Measurements from ENCODE around the gene HLA-A. TPM values are rescaled to one million over a fixed set of nuclear protein-coding genes. Genes with fewer than 3 reads are reported as not detected.
"Not testable (repeated sequence)": the region's sequence is repeated elsewhere in the genome, so short reads cannot be mapped to it uniquely, and the experiment has no call there.

HLA-A gene
- total RNA-seq, 1 experiment from 2014 or later, result 451 TPM

- in situ Hi-C loops (cut with HindIII; ENCODE audit: low pct_unique_long_range_greater_than_20kb, low sequenced_read_pairs), result no loop called here
- DNase-seq (ENCODE audit: low read depth, low spot score), result no peak
Observed at GRCh38 chr6:29975561-29975907, 33.2 kb downstream of the HLA-A start.

- in situ Hi-C loops (cut with HindIII; ENCODE audit: low pct_unique_long_range_greater_than_20kb, low sequenced_read_pairs), result no loop called here
- no peak for DNase-seq (ENCODE audit: low read depth, low spot score)
Observed at GRCh38 chr6:29976253-29976587, 33.9 kb downstream of the HLA-A start.

- in situ Hi-C loops (cut with HindIII; ENCODE audit: low pct_unique_long_range_greater_than_20kb, low sequenced_read_pairs), result no loop called here
- DNase-seq (ENCODE audit: low read depth, low spot score), result peak; percentile 74
Observed at GRCh38 chr6:29976588-29977424, 34.5 kb downstream of the HLA-A start.

- no peak for DNase-seq (ENCODE audit: low read depth, low spot score)
- in situ Hi-C loops (cut with HindIII; ENCODE audit: low pct_unique_long_range_greater_than_20kb, low sequenced_read_pairs), result no loop called here
Observed at GRCh38 chr6:29977425-29977727, 35.0 kb downstream of the HLA-A start.

- DNase-seq (ENCODE audit: low read depth, low spot score); in situ Hi-C loops (cut with HindIII; ENCODE audit: low pct_unique_long_range_greater_than_20kb, low sequenced_read_pairs): not testable (repeated sequence)
Observed at GRCh38 chr6:29980013-29980412, 37.7 kb downstream of the HLA-A start.

- in situ Hi-C loops (cut with HindIII; ENCODE audit: low pct_unique_long_range_greater_than_20kb, low sequenced_read_pairs), result no loop called here
- DNase-seq (ENCODE audit: low read depth, low spot score), result no peak
Observed at GRCh38 chr6:29980511-29980910, 38.2 kb downstream of the HLA-A start.

- in situ Hi-C loops (cut with HindIII; ENCODE audit: low pct_unique_long_range_greater_than_20kb, low sequenced_read_pairs), result no loop called here
- no peak for DNase-seq (ENCODE audit: low read depth, low spot score)
Observed at GRCh38 chr6:29981211-29981812, 39.0 kb downstream of the HLA-A start.

- in situ Hi-C loops (cut with HindIII; ENCODE audit: low pct_unique_long_range_greater_than_20kb, low sequenced_read_pairs), result no loop called here
- DNase-seq (ENCODE audit: low read depth, low spot score), result no peak
Observed at GRCh38 chr6:29982097-29982496, 39.8 kb downstream of the HLA-A start.

- no peak for DNase-seq (ENCODE audit: low read depth, low spot score)
- in situ Hi-C loops (cut with HindIII; ENCODE audit: low pct_unique_long_range_greater_than_20kb, low sequenced_read_pairs), result no loop called here
Observed at GRCh38 chr6:29984232-29984631, 41.9 kb downstream of the HLA-A start.

- no peak for DNase-seq (ENCODE audit: low read depth, low spot score)
- in situ Hi-C loops (cut with HindIII; ENCODE audit: low pct_unique_long_range_greater_than_20kb, low sequenced_read_pairs), result no loop called here
Observed at GRCh38 chr6:29984992-29985391, 42.7 kb downstream of the HLA-A start.

GRCh38 chr6:29986179-29986781 is 43.9 kb downstream of the HLA-A start:
- DNase-seq (ENCODE audit: low read depth, low spot score), result no peak
- in situ Hi-C loops (cut with HindIII; ENCODE audit: low pct_unique_long_range_greater_than_20kb, low sequenced_read_pairs), result no loop called here

GRCh38 chr6:29989211-29989610 is 46.9 kb downstream of the HLA-A start:
- no peak for DNase-seq (ENCODE audit: low read depth, low spot score)
- in situ Hi-C loops (cut with HindIII; ENCODE audit: low pct_unique_long_range_greater_than_20kb, low sequenced_read_pairs), result no loop called here

- no peak for DNase-seq (ENCODE audit: low read depth, low spot score)
- in situ Hi-C loops (cut with HindIII; ENCODE audit: low pct_unique_long_range_greater_than_20kb, low sequenced_read_pairs), result no loop called here
Observed at GRCh38 chr6:29990931-29991330, 48.6 kb downstream of the HLA-A start.

GRCh38 chr6:29992807-29993206 is 50.5 kb downstream of the HLA-A start:
- in situ Hi-C loops (cut with HindIII; ENCODE audit: low pct_unique_long_range_greater_than_20kb, low sequenced_read_pairs), result no loop called here
- DNase-seq (ENCODE audit: low read depth, low spot score), result peak; percentile 26

- in situ Hi-C loops (cut with HindIII; ENCODE audit: low pct_unique_long_range_greater_than_20kb, low sequenced_read_pairs), result no loop called here
- no peak for DNase-seq (ENCODE audit: low read depth, low spot score)
Observed at GRCh38 chr6:29994826-29995225, 52.5 kb downstream of the HLA-A start.

GRCh38 chr6:29995340-29995777 is 53.0 kb downstream of the HLA-A start:
- DNase-seq (ENCODE audit: low read depth, low spot score), result no peak
- in situ Hi-C loops (cut with HindIII; ENCODE audit: low pct_unique_long_range_greater_than_20kb, low sequenced_read_pairs), result no loop called here
